ENCODE results near the gene LRFN4.

- TF ChIP-seq CTCF (IDR thresholded peaks at IDR 0.05) (no peak), POLR2A (IDR thresholded peaks at IDR 0.05; ENCODE audit: low read depth) (no peak), POLR2AphosphoS5 (IDR thresholded peaks at IDR 0.05) (no peak), EP300 (IDR thresholded peaks at IDR 0.05) (no peak)
Measured at GRCh38 chr11:66850588-66851238, 6.2 kb upstream of the LRFN4 start.
